ENCODE results near the gene ZNF417.
A peak's percentile ranks its signal among the peaks of the same experiment; 100 is the strongest.
"Not testable (repeated sequence)": the region's sequence is repeated elsewhere in the genome, so short reads cannot be mapped to it uniquely, and the experiment has no call there.

ZNF417 gene

DNA sequence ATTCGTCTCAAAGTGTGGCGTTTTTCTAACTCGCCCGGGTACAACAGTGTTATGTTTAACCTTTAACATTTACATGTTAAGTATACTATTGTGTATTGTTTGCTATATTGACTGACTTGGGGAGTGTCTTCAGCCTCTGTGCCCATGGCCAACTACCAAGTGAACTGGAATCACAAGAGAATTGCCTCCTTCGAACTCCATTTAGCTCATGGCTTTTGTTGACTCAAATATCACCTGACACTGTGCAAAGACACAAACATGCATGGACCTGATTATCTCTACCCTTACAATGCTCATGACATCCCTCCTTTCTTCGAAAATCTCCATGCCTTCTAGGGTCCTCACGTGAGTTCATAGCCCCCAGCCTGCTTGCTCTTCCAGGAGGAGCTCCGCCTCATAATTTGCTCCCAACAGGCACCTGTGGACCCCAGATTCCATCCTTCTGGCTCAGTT, 28.3 kb downstream of the ZNF417 start:
- DNase-seq: peak in 1 of 2 donors; percentile 25
- WGBS (ENCODE audit: extremely low coverage, insufficient coverage, insufficient read length): no CpG with 5 or more reads among the region's 8 CpGs

DNA sequence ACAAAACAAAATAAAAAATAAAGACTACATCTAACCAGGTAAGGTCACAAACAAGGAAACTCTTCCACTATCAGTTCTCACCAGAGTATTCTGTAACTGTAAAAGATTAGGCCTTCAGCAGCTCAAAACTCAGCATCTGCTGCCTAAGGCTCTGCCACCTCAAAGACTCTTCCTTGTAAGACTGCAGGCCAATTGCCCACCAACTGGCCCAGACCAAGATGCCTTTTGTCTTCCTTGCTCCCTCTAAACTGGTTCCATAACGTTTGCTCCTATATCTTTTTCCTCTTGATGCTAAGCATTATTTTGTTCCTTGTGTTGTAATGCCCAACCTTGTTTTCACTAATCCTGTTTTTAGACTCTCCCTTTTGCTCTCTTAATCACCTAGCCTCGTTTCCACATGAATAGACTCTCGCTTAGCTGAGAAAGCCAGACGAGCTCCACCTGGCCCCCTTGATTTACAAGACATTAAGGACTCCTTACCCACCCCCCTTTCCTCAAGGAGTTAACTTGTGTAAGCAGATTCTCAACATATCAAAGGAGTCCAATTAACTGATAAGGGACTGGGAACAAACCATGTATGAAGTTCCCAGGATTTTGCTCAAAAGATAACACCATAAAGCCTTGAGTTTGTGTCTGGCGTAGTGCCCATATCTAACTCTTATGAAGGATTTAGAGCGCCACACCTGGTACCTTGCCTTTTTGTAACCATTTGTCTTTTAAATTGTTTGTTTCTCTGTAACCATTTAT, 29.0 kb downstream of the ZNF417 start:
- Histone ChIP-seq H3K79me1 (ENCODE audit: low read length) (peaks cover 22% of the 10 kb centered on the region), H2BK120ac (ENCODE audit: insufficient read depth, low read length, poor library complexity) (no peak overlapping the region), H3K9ac (ENCODE audit: low read length) (no peak overlapping the region), H3K4me1 (ENCODE audit: control insufficient read depth in 1 of 2, insufficient read depth in 2 of 2, low read length in 2 of 2) (peaks cover 4 to 26% of the 10 kb centered on the region in 2 experiments), H2AK5ac (ENCODE audit: low read length) (no peak overlapping the region), H3K27ac (ENCODE audit: low read depth, low read length) (peak overlapping the region; percentile 27), H3K79me2 (ENCODE audit: control insufficient read depth, insufficient read depth, low read length, poor library complexity) (peaks cover 12% of the 10 kb centered on the region), H2BK12ac (ENCODE audit: low read length) (no peak overlapping the region), H3K23ac (ENCODE audit: low read length) (no peak overlapping the region), H3K9me3 (ENCODE audit: insufficient read depth, low read depth, low read length) (peaks cover 4% of the 10 kb centered on the region), H3K36me3 (ENCODE audit: control insufficient read depth in 1 of 2, insufficient read depth in 2 of 2, low read length in 2 of 2) (peaks cover 3 to 8% of the 10 kb centered on the region in 2 experiments), H3K4me3 (ENCODE audit: low read depth, low read length) (no peak overlapping the region), H4K8ac (ENCODE audit: low read depth, low read length) (peak overlapping the region; percentile 55), H4K12ac (ENCODE audit: low read depth, low read length) (peak overlapping the region; percentile 58), H3K18ac (ENCODE audit: low read length) (no peak overlapping the region), H2AFZ (ENCODE audit: insufficient read depth, low read length, poor library complexity) (no peak overlapping the region), H3K4me2 (ENCODE audit: low read length) (peak overlapping the region; percentile 91), H3K4ac (ENCODE audit: low read depth, low read length) (peak overlapping the region; percentile 93), H3K27me3 (ENCODE audit: insufficient read depth, low read length) (no peaks in the 10 kb centered on the region), H2BK5ac (ENCODE audit: low read depth, low read length, poor library complexity) (no peak overlapping the region), H3K14ac (ENCODE audit: low read length) (no peak overlapping the region), H4K91ac (ENCODE audit: low read depth, low read length) (peak overlapping the region; percentile 41)
- DNase-seq: peak in 1 of 2 donors; percentile 59
- WGBS (ENCODE audit: extremely low coverage, insufficient coverage, insufficient read length): no CpG with 5 or more reads among the region's 6 CpGs

More for the DNA sequence above, 28.3 kb downstream of the ZNF417 start:
- Histone ChIP-seq H2AFZ (ENCODE audit: insufficient read depth, low read length, poor library complexity) (peak overlapping the region; percentile 62), H3K79me1 (ENCODE audit: low read length) (peaks cover 22% of the 10 kb centered on the region), H3K27me3 (ENCODE audit: insufficient read depth, low read length) (no peaks in the 10 kb centered on the region), H3K27ac (ENCODE audit: low read depth, low read length) (peak overlapping the region; percentile 42), H3K4ac (ENCODE audit: low read depth, low read length) (peak overlapping the region; percentile 93), H3K36me3 (ENCODE audit: control insufficient read depth in 1 of 2, insufficient read depth in 2 of 2, low read length in 2 of 2) (peaks cover 3 to 5% of the 10 kb centered on the region in 2 experiments), H3K4me3 (ENCODE audit: low read depth, low read length) (peak overlapping the region; percentile 83), H2BK12ac (ENCODE audit: low read length) (peak overlapping the region; percentile 16), H2BK120ac (ENCODE audit: insufficient read depth, low read length, poor library complexity) (peak overlapping the region; percentile 92), H3K9me3 (ENCODE audit: insufficient read depth, low read depth, low read length) (peaks cover 4% of the 10 kb centered on the region), H3K23ac (ENCODE audit: low read length) (peak overlapping the region; percentile 37), H4K12ac (ENCODE audit: low read depth, low read length) (peak overlapping the region; percentile 84), H3K4me1 (ENCODE audit: control insufficient read depth in 1 of 2, insufficient read depth in 2 of 2, low read length in 2 of 2) (peaks cover 4 to 32% of the 10 kb centered on the region in 2 experiments), H2BK5ac (ENCODE audit: low read depth, low read length, poor library complexity) (peak overlapping the region; percentile 62), H3K79me2 (ENCODE audit: control insufficient read depth, insufficient read depth, low read length, poor library complexity) (peaks cover 12% of the 10 kb centered on the region), H3K9ac (ENCODE audit: low read length) (peak overlapping the region; percentile 72), H4K91ac (ENCODE audit: low read depth, low read length) (peak overlapping the region; percentile 92), H3K14ac (ENCODE audit: low read length) (peak overlapping the region; percentile 62), H3K4me2 (ENCODE audit: low read length) (peak overlapping the region; percentile 91), H2AK5ac (ENCODE audit: low read length) (peak overlapping the region; percentile 28), H4K8ac (ENCODE audit: low read depth, low read length) (peak overlapping the region; percentile 95), H3K18ac (ENCODE audit: low read length) (peak overlapping the region; percentile 98)

DNA sequence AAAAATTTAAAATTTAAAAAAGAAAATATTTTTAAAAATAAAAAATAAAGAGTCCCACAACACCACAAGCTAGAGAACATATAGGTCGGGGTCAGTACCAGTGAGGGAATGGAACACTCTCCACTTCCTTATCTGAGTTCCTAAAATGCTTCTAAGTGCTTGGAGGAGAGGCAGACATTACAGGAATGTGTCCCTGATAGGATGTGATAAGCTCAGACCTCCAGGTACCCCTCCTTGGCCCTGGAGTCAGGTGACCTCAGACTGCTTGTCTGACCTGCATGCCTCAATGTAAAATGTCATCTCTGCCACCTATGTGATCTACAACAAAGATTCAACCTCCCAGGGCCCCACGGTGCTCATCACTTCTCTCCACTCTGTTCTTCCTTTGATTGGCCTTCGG, 30.3 kb downstream of the ZNF417 start:
- H4K12ac ChIP-seq (ENCODE audit: low read depth, low read length): no peak overlapping the region
- no peak overlapping the region for H2BK12ac ChIP-seq (ENCODE audit: low read length)
- no peak overlapping the region for H3K23ac ChIP-seq (ENCODE audit: low read length)
- H3K36me3 ChIP-seq (ENCODE audit: control insufficient read depth in 1 of 2, insufficient read depth in 2 of 2, low read length in 2 of 2): peaks cover 3 to 8% of the 10 kb centered on the region in 2 experiments
- H2AK5ac ChIP-seq (ENCODE audit: low read length): no peak overlapping the region
- H3K4me1 ChIP-seq (ENCODE audit: control insufficient read depth in 1 of 2, insufficient read depth in 2 of 2, low read length in 2 of 2): peaks cover 4 to 21% of the 10 kb centered on the region in 2 experiments
- H3K79me1 ChIP-seq (ENCODE audit: low read length): peaks cover 20% of the 10 kb centered on the region
- H3K4me2 ChIP-seq (ENCODE audit: low read length): no peak overlapping the region
- H3K9me3 ChIP-seq (ENCODE audit: insufficient read depth, low read depth, low read length): peaks cover 4% of the 10 kb centered on the region
- no peak overlapping the region for H3K18ac ChIP-seq (ENCODE audit: low read length)
- no peak overlapping the region for H2AFZ ChIP-seq (ENCODE audit: insufficient read depth, low read length, poor library complexity)
- H3K4me3 ChIP-seq (ENCODE audit: low read depth, low read length): no peak overlapping the region
- peaks cover 12% of the 10 kb centered on the region for H3K79me2 ChIP-seq (ENCODE audit: control insufficient read depth, insufficient read depth, low read length, poor library complexity)
- no peaks in the 10 kb centered on the region for H3K27me3 ChIP-seq (ENCODE audit: insufficient read depth, low read length)
- H4K91ac ChIP-seq (ENCODE audit: low read depth, low read length): no peak overlapping the region
- no peak overlapping the region for H3K14ac ChIP-seq (ENCODE audit: low read length)
- no peak overlapping the region for H3K4ac ChIP-seq (ENCODE audit: low read depth, low read length)
- H3K9ac ChIP-seq (ENCODE audit: low read length): no peak overlapping the region
- WGBS (ENCODE audit: extremely low coverage, insufficient coverage, insufficient read length): no CpG with 5 or more reads among the region's 3 CpGs
- H2BK120ac ChIP-seq (ENCODE audit: insufficient read depth, low read length, poor library complexity): no peak overlapping the region
- H2BK5ac ChIP-seq (ENCODE audit: low read depth, low read length, poor library complexity): no peak overlapping the region
- peak overlapping the region; percentile 28 for H3K27ac ChIP-seq (ENCODE audit: low read depth, low read length)
- H4K8ac ChIP-seq (ENCODE audit: low read depth, low read length): no peak overlapping the region
- peak; percentile 87 to 88 for DNase-seq

DNA sequence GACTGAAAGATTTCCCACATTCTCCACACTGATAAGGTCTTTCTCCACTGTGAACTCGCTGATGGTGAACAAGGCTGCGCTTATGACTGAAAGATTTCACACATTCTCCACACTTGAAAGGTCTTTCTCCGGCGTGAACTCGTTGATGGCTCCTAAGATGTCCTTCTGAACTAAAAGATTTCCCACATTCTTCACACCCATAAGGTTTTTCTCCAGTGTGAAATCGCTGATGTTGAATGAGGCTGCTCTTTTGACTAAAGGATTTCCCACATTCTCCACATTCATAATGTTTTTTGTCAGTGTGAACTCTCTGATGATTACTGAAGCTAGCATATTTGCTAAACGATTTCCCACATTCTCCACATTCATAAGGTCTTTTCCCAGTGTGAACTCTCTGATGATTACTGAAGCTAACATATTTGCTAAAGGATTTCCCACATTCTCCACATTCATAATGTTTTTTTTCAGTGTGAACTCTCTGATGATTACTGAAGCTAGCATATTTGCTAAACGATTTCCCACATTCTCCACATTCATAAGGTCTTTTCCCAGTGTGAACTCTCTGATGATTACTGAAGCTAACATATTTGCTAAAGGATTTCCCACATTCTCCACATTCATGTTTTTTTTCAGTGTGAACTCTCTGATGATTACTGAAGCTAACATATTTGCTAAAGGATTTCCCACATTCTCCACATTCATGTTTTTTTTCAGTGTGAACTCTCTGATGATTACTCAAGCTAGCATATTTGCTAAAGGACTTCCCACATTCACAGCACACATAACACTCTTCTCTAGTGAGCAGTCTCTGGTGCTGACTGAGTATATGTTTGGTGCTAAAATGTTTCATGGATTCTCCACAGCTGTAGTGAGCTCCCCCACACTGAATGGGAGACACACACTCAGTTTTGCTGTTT, 42.3 kb downstream of the ZNF417 start:
- not testable (repeated sequence) for H3K4me2 ChIP-seq (ENCODE audit: low read length); H3K23ac ChIP-seq (ENCODE audit: low read length); H3K27me3 ChIP-seq (ENCODE audit: insufficient read depth, low read length); H3K9me3 ChIP-seq (ENCODE audit: insufficient read depth, low read depth, low read length); H2BK5ac ChIP-seq (ENCODE audit: low read depth, low read length, poor library complexity); H4K12ac ChIP-seq (ENCODE audit: low read depth, low read length); H3K4me1 ChIP-seq (ENCODE audit: control insufficient read depth in 1 of 2, insufficient read depth in 2 of 2, low read length in 2 of 2); H3K14ac ChIP-seq (ENCODE audit: low read length); H3K4me3 ChIP-seq (ENCODE audit: low read depth, low read length); H4K8ac ChIP-seq (ENCODE audit: low read depth, low read length); H3K9ac ChIP-seq (ENCODE audit: low read length); H2AFZ ChIP-seq (ENCODE audit: insufficient read depth, low read length, poor library complexity); H4K91ac ChIP-seq (ENCODE audit: low read depth, low read length); H3K18ac ChIP-seq (ENCODE audit: low read length); H3K4ac ChIP-seq (ENCODE audit: low read depth, low read length); H2BK12ac ChIP-seq (ENCODE audit: low read length); H3K27ac ChIP-seq (ENCODE audit: low read depth, low read length); H2BK120ac ChIP-seq (ENCODE audit: insufficient read depth, low read length, poor library complexity); H2AK5ac ChIP-seq (ENCODE audit: low read length); H3K79me2 ChIP-seq (ENCODE audit: control insufficient read depth, insufficient read depth, low read length, poor library complexity); H3K79me1 ChIP-seq (ENCODE audit: low read length)
- peak in 1 of 2 donors; percentile 21 for DNase-seq
- WGBS (ENCODE audit: extremely low coverage, insufficient coverage, insufficient read length): no CpG with 5 or more reads among the region's 8 CpGs
- H3K36me3 ChIP-seq (ENCODE audit: control insufficient read depth in 1 of 2, insufficient read depth in 2 of 2, low read length in 2 of 2): peaks cover 24 to 40% of the 10 kb centered on the region in 2 experiments
